ENCODE results near the gene NRXN2.

The NRXN2 gene

DNA sequence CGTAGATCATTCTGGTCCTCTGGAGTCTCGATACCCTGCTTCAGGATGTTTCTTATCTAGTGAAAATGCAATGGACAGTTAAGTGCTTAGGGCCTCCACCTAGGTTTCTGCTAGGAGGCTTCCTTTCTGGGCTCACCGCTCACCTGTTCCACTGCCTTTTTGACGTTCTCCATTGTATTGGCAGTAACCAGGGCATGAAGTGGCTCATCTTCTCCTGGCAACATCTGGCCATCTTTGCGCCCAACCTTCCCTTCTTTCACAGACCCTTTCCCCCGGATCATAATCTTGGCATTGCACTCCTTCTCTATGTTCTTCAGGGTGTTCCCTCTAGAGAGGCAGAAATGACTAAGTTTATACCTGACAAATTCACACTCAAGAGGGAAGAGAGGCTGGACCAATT, 46.3 kb upstream of the NRXN2 start:
- no peak overlapping the region for H2BK15ac ChIP-seq (ENCODE audit: low read length)
- H4K91ac ChIP-seq (ENCODE audit: low read depth, low read length, poor library complexity) = no peak overlapping the region
- no peak overlapping the region for H3K9ac ChIP-seq (ENCODE audit: low read depth, low read length, poor library complexity)
- H3K4me2 ChIP-seq (ENCODE audit: insufficient read depth, low read length, poor library complexity, severe bottlenecking) = no peak overlapping the region
- no peak overlapping the region for H2BK120ac ChIP-seq (ENCODE audit: low read depth, low read length)
- no peaks in the 10 kb centered on the region for H3K27me3 ChIP-seq (ENCODE audit: control insufficient read depth in 3 of 3, insufficient read depth in 3 of 3, low read depth in 1 of 3, low read length in 3 of 3)
- H3K14ac ChIP-seq (ENCODE audit: low read length) = no peak overlapping the region
- no peak overlapping the region for H2AFZ ChIP-seq (ENCODE audit: low read length)
- H3K4ac ChIP-seq (ENCODE audit: low read length) = no peak overlapping the region
- H2BK12ac ChIP-seq (ENCODE audit: low read length) = no peak overlapping the region
- no CpG with 5 or more reads among the region's 6 CpGs for WGBS, 2 donors (ENCODE audit: extremely low coverage in 2 of 2, insufficient read length in 2 of 2, insufficient replicate concordance in 1 of 2)
- no peak overlapping the region for H3K4me3 ChIP-seq (ENCODE audit: low read length in 2 of 2)
- no peak overlapping the region for H2BK5ac ChIP-seq (ENCODE audit: low read length)
- H3K18ac ChIP-seq (ENCODE audit: low read length) = no peak overlapping the region
- no peak overlapping the region for H3K23ac ChIP-seq (ENCODE audit: low read depth, low read length, poor library complexity)
- no peak for DNase-seq (ENCODE audit: low spot score)
- no peak overlapping the region for H4K8ac ChIP-seq (ENCODE audit: low read depth, low read length)
- peaks cover 16% of the 10 kb centered on the region for H3K79me1 ChIP-seq (ENCODE audit: low read depth, low read length)
- no peak overlapping the region for H3K27ac ChIP-seq (replicated peaks; ENCODE audit: low read length)
- no peaks in the 10 kb centered on the region for H3K9me3 ChIP-seq (replicated peaks in 1 of 2; ENCODE audit: control insufficient read depth in 2 of 2, insufficient read depth in 1 of 2, low read depth in 1 of 2, low read length in 2 of 2)
- no peak overlapping the region for H2AK5ac ChIP-seq (ENCODE audit: low read depth, low read length)
- peaks cover 74 to 99% of the 10 kb centered on the region in 2 donors for H3K36me3 ChIP-seq (replicated peaks in 1 of 2; ENCODE audit: control insufficient read depth in 2 of 2, insufficient read depth in 2 of 2, low read length in 2 of 2)
- peaks cover 8 to 11% of the 10 kb centered on the region in 2 donors for H3K4me1 ChIP-seq (ENCODE audit: control insufficient read depth in 2 of 2, insufficient read depth in 1 of 2, low read depth in 1 of 2, low read length in 2 of 2)

GRCh38 chr11:64768300-64768694, 45.3 kb upstream of the NRXN2 start:
- Histone ChIP-seq H3K14ac (ENCODE audit: low read length) (no peak overlapping the region), H2BK120ac (ENCODE audit: low read depth, low read length) (no peak overlapping the region), H2BK15ac (ENCODE audit: low read length) (no peak overlapping the region), H3K4me2 (ENCODE audit: insufficient read depth, low read length, poor library complexity, severe bottlenecking) (no peak overlapping the region), H2AK5ac (ENCODE audit: low read depth, low read length) (no peak overlapping the region), H3K4ac (ENCODE audit: low read length) (no peak overlapping the region), H3K18ac (ENCODE audit: low read length) (no peak overlapping the region), H3K23ac (ENCODE audit: low read depth, low read length, poor library complexity) (no peak overlapping the region), H2BK12ac (ENCODE audit: low read length) (no peak overlapping the region), H3K9me3 (replicated peaks in 1 of 2; ENCODE audit: control insufficient read depth in 2 of 2, insufficient read depth in 1 of 2, low read depth in 1 of 2, low read length in 2 of 2) (no peaks in the 10 kb centered on the region), H3K27ac (replicated peaks; ENCODE audit: low read length) (no peak overlapping the region), H4K91ac (ENCODE audit: low read depth, low read length, poor library complexity) (no peak overlapping the region), H3K27me3 (ENCODE audit: control insufficient read depth in 3 of 3, insufficient read depth in 3 of 3, low read depth in 1 of 3, low read length in 3 of 3) (no peaks in the 10 kb centered on the region), H3K4me3 (ENCODE audit: low read length in 2 of 2) (no peak overlapping the region), H4K8ac (ENCODE audit: low read depth, low read length) (no peak overlapping the region), H2BK5ac (ENCODE audit: low read length) (no peak overlapping the region), H3K4me1 (ENCODE audit: control insufficient read depth in 2 of 2, insufficient read depth in 1 of 2, low read depth in 1 of 2, low read length in 2 of 2) (peaks cover 18 to 20% of the 10 kb centered on the region in 2 donors), H3K36me3 (replicated peaks in 1 of 2; ENCODE audit: control insufficient read depth in 2 of 2, insufficient read depth in 2 of 2, low read length in 2 of 2) (peaks cover 75 to 99% of the 10 kb centered on the region in 2 donors), H3K79me1 (ENCODE audit: low read depth, low read length) (peaks cover 17% of the 10 kb centered on the region), H3K9ac (ENCODE audit: low read depth, low read length, poor library complexity) (no peak overlapping the region), H2AFZ (ENCODE audit: low read length) (no peak overlapping the region)
- WGBS, 2 donors (ENCODE audit: extremely low coverage in 2 of 2, insufficient read length in 2 of 2, insufficient replicate concordance in 1 of 2) = no CpG with 5 or more reads among the region's 6 CpGs
- no peak for DNase-seq (ENCODE audit: low spot score)

DNA sequence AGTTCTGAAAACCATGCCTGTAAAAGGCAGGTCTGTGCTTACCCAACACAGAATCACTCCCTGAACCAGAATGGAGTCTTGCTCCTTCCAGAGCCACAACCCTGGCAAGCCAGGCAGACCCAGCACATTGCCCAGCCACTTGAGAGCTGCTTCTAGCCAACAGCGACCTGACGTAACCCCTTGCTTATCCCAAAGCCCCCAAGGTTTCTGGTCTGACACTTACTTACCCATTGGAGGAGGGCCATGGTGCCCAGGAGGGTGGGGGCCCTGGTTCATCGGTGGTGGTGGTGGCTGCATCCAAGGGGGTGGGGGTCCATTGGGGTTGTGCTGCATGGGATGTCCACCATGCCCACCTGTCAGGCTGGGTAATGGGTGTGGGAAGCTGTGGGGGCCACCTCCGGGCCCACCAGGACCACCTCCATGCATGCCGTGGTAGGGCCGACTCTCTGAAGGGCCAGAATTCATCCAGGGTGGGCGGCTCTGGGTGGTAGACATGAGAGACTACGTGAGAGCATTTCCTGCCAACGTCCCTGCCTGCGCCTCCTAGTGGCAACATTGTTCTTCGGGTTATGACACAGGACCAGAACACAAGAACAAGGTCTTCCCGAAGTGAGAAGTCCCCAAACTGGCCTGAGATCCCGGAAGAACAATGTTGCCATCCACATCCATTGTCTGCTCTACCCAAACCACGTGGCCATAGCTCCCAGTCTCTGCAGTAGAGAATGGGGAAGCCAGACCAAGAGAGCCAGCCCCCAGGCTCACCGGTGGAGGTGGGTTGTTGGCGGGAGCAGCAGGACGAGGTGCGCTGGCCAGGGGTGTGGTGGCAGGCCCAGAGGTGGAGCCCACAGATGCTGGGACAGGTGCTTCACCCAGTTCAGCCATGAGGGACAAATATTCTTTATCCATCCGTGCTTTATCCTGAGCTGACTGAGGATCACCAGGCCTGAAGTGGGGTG, 44.6 kb upstream of the NRXN2 start:
- no peak overlapping the region for H2AFZ ChIP-seq (ENCODE audit: low read length)
- no peaks in the 10 kb centered on the region for H3K27me3 ChIP-seq (ENCODE audit: control insufficient read depth in 3 of 3, insufficient read depth in 3 of 3, low read depth in 1 of 3, low read length in 3 of 3)
- H2AK5ac ChIP-seq (ENCODE audit: low read depth, low read length) = no peak overlapping the region
- H3K9me3 ChIP-seq (replicated peaks in 1 of 2; ENCODE audit: control insufficient read depth in 2 of 2, insufficient read depth in 1 of 2, low read depth in 1 of 2, low read length in 2 of 2) = no peaks in the 10 kb centered on the region
- H2BK15ac ChIP-seq (ENCODE audit: low read length) = no peak overlapping the region
- no peak overlapping the region for H3K18ac ChIP-seq (ENCODE audit: low read length)
- no peak overlapping the region for H3K4ac ChIP-seq (ENCODE audit: low read length)
- no peak overlapping the region for H3K9ac ChIP-seq (ENCODE audit: low read depth, low read length, poor library complexity)
- H2BK12ac ChIP-seq (ENCODE audit: low read length) = no peak overlapping the region
- H3K14ac ChIP-seq (ENCODE audit: low read length) = no peak overlapping the region
- H2BK120ac ChIP-seq (ENCODE audit: low read depth, low read length) = no peak overlapping the region
- H3K4me2 ChIP-seq (ENCODE audit: insufficient read depth, low read length, poor library complexity, severe bottlenecking) = no peak overlapping the region
- no peak overlapping the region for H3K23ac ChIP-seq (ENCODE audit: low read depth, low read length, poor library complexity)
- peak; percentile 60 for DNase-seq (ENCODE audit: low spot score)
- H3K36me3 ChIP-seq (replicated peaks in 1 of 2; ENCODE audit: control insufficient read depth in 2 of 2, insufficient read depth in 2 of 2, low read length in 2 of 2) = peaks cover 75 to 99% of the 10 kb centered on the region in 2 donors
- peaks cover 22 to 27% of the 10 kb centered on the region in 2 donors for H3K4me1 ChIP-seq (ENCODE audit: control insufficient read depth in 2 of 2, insufficient read depth in 1 of 2, low read depth in 1 of 2, low read length in 2 of 2)
- no CpG with 5 or more reads among the region's 19 CpGs for WGBS, 2 donors (ENCODE audit: extremely low coverage in 2 of 2, insufficient read length in 2 of 2, insufficient replicate concordance in 1 of 2)
- peaks cover 17% of the 10 kb centered on the region for H3K79me1 ChIP-seq (ENCODE audit: low read depth, low read length)
- no peak overlapping the region for H3K4me3 ChIP-seq (ENCODE audit: low read length in 2 of 2)
- H3K27ac ChIP-seq (replicated peaks; ENCODE audit: low read length) = no peak overlapping the region
- H4K8ac ChIP-seq (ENCODE audit: low read depth, low read length) = no peak overlapping the region
- no peak overlapping the region for H2BK5ac ChIP-seq (ENCODE audit: low read length)
- H4K91ac ChIP-seq (ENCODE audit: low read depth, low read length, poor library complexity) = no peak overlapping the region

DNA sequence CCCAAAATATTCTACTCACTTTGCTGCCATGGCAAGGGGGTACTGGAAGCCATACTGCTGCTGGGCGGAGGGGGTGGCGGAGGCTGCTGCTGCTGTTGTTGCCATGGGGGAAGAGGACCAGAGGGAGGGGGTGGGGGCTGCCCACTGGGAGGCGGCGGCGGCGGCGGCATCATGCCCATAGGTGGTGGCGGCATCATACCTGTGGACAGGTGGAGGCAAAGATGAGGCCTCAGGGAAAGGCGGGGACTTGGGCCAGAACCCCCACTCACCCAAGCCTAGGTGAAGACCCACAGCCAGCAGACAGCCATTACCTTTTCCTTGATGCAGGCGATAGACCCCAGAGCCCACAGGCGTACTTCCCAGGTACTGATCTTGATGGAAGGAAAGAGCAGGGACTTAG, 43.9 kb upstream of the NRXN2 start:
- H4K91ac ChIP-seq (ENCODE audit: low read depth, low read length, poor library complexity) = no peak overlapping the region
- no peak overlapping the region for H3K14ac ChIP-seq (ENCODE audit: low read length)
- no peak overlapping the region for H2BK12ac ChIP-seq (ENCODE audit: low read length)
- H3K9me3 ChIP-seq (replicated peaks in 1 of 2; ENCODE audit: control insufficient read depth in 2 of 2, insufficient read depth in 1 of 2, low read depth in 1 of 2, low read length in 2 of 2) = no peaks in the 10 kb centered on the region
- no peak overlapping the region for H3K18ac ChIP-seq (ENCODE audit: low read length)
- no peak for DNase-seq (ENCODE audit: low spot score)
- no peaks in the 10 kb centered on the region for H3K27me3 ChIP-seq (ENCODE audit: control insufficient read depth in 3 of 3, insufficient read depth in 3 of 3, low read depth in 1 of 3, low read length in 3 of 3)
- no peak overlapping the region for H3K9ac ChIP-seq (ENCODE audit: low read depth, low read length, poor library complexity)
- no peak overlapping the region for H3K23ac ChIP-seq (ENCODE audit: low read depth, low read length, poor library complexity)
- H3K4me2 ChIP-seq (ENCODE audit: insufficient read depth, low read length, poor library complexity, severe bottlenecking) = no peak overlapping the region
- H3K79me1 ChIP-seq (ENCODE audit: low read depth, low read length) = peaks cover 17% of the 10 kb centered on the region
- no CpG with 5 or more reads among the region's 11 CpGs for WGBS, 2 donors (ENCODE audit: extremely low coverage in 2 of 2, insufficient read length in 2 of 2, insufficient replicate concordance in 1 of 2)
- no peak overlapping the region for H3K27ac ChIP-seq (replicated peaks; ENCODE audit: low read length)
- no peak overlapping the region for H4K8ac ChIP-seq (ENCODE audit: low read depth, low read length)
- no peak overlapping the region for H2BK120ac ChIP-seq (ENCODE audit: low read depth, low read length)
- no peak overlapping the region for H2AFZ ChIP-seq (ENCODE audit: low read length)
- peaks cover 73 to 98% of the 10 kb centered on the region in 2 donors for H3K36me3 ChIP-seq (replicated peaks in 1 of 2; ENCODE audit: control insufficient read depth in 2 of 2, insufficient read depth in 2 of 2, low read length in 2 of 2)
- no peak overlapping the region for H2BK5ac ChIP-seq (ENCODE audit: low read length)
- no peak overlapping the region for H2AK5ac ChIP-seq (ENCODE audit: low read depth, low read length)
- H3K4ac ChIP-seq (ENCODE audit: low read length) = no peak overlapping the region
- peaks cover 25 to 34% of the 10 kb centered on the region in 2 donors for H3K4me1 ChIP-seq (ENCODE audit: control insufficient read depth in 2 of 2, insufficient read depth in 1 of 2, low read depth in 1 of 2, low read length in 2 of 2)
- no peak overlapping the region for H2BK15ac ChIP-seq (ENCODE audit: low read length)
- no peak overlapping the region for H3K4me3 ChIP-seq (ENCODE audit: low read length in 2 of 2)

Measured in neuronal stem cell (in vitro differentiated cells).